A549 (cell line): ENCODE measurements around the gene MCIDAS.

ENCODE experiments used
- EP300 ChIP-seq, 2 experiments: fragments of >200 bp; sonication (Bioruptor Twin); formaldehyde crosslinking; IDR thresholded peaks; 2 replicates in 1 of 2; 3 replicates in 1 of 2; pipeline ENCODE4 v1.6.1; 2016 to 2017
- POLR2A ChIP-seq: IDR thresholded peaks from 2 replicates; pipeline ENCODE4 v1.6.1; 2012; ENCODE audit warnings: mild to moderate bottlenecking, low read length
- TF ChIP-seq, protein P1 (sequence below): fragments of >200 bp; sonication (Bioruptor Twin); formaldehyde crosslinking; IDR thresholded peaks from 3 replicates; pipeline ENCODE4 v1.5.1; 2016

DNA sequence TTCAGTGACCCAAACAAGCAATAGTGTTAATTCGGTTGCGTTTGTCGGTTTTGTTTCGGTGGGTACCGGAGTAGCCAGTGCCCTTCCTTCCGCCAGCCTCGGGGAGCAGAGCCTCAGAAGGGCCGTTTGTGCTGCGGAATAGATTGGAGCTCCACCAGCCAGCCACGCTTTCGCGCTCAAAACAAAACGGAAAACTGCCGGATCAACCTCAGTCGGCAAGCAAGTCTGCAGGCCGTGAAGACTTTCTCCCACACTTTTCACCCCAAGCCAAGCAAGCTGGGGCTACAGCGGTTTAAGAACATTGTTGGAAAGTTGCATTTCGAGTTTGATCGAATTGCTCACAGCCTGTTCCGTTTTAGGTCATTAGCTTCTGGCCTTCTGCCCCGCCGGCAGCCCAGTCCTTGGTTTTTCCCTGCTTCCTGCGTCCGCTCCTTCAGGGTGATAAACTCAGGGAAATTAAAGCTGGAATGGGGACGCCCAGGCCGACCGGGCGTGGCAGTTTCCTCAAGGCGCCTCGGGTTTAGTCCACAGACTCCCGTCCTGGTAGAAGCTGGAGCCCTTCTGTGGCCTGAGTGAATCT is 7.1 kb upstream of the MCIDAS start:
- TF ChIP-seq EP300 (IDR thresholded peaks at IDR 0.05) (no peak), POLR2A (no peak)
- TF ChIP-seq, protein P1, sequence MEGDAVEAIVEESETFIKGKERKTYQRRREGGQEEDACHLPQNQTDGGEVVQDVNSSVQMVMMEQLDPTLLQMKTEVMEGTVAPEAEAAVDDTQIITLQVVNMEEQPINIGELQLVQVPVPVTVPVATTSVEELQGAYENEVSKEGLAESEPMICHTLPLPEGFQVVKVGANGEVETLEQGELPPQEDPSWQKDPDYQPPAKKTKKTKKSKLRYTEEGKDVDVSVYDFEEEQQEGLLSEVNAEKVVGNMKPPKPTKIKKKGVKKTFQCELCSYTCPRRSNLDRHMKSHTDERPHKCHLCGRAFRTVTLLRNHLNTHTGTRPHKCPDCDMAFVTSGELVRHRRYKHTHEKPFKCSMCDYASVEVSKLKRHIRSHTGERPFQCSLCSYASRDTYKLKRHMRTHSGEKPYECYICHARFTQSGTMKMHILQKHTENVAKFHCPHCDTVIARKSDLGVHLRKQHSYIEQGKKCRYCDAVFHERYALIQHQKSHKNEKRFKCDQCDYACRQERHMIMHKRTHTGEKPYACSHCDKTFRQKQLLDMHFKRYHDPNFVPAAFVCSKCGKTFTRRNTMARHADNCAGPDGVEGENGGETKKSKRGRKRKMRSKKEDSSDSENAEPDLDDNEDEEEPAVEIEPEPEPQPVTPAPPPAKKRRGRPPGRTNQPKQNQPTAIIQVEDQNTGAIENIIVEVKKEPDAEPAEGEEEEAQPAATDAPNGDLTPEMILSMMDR: no peak
